Glutamatergic neuron (in vitro differentiated cells): ENCODE data around the gene SLC52A3. TPM values are rescaled to one million over a fixed set of nuclear protein-coding genes. Genes with fewer than 3 reads are reported as not detected.

ENCODE experiments used
- DNase-seq: peaks from one replicate; pipeline ENCODE4 v3.0.0; 2022
- H3K27ac Mint-ChIP-seq: one replicate; pipeline ENCODE4 v1.8.0; 2020; ENCODE audit warnings: mild to moderate bottlenecking, mixed read lengths, inconsistent platforms; ENCODE audit not compliant: unreplicated experiment
- H3K27me3 Mint-ChIP-seq: one replicate; pipeline ENCODE4 v1.8.0; 2020; ENCODE audit warnings: mild to moderate bottlenecking, moderate library complexity, mixed read lengths, inconsistent platforms; ENCODE audit not compliant: unreplicated experiment
- H3K36me3 Mint-ChIP-seq: one replicate; pipeline ENCODE4 v1.8.0; 2020; ENCODE audit warnings: mild to moderate bottlenecking, mixed read lengths, inconsistent platforms; ENCODE audit not compliant: unreplicated experiment
- H3K4me1 Mint-ChIP-seq: one replicate; pipeline ENCODE4 v1.8.0; 2020; ENCODE audit warnings: mild to moderate bottlenecking, low read depth, mixed read lengths, inconsistent platforms; ENCODE audit not compliant: unreplicated experiment
- H3K4me3 Mint-ChIP-seq: one replicate; pipeline ENCODE4 v1.8.0; 2020; ENCODE audit warnings: mild to moderate bottlenecking, mixed read lengths, inconsistent platforms; ENCODE audit not compliant: unreplicated experiment
- H3K9me3 Mint-ChIP-seq: one replicate; pipeline ENCODE4 v1.8.0; 2020; ENCODE audit warnings: mild to moderate bottlenecking, moderate library complexity, mixed read lengths, inconsistent platforms; ENCODE audit not compliant: unreplicated experiment
- total RNA-seq: library from RNA; stranded (reverse); fragmentation: NEBNext Ultra II Directional; extraction: Animal tissue kit (Norgen Biotek cat#: 25700); gene quantifications from one replicate; pipeline ENCODE4 v1.2.1, GENCODE V29; 2021; ENCODE audit not compliant: unreplicated experiment
- TF ChIP-seq, protein P1 (sequence below): fragments of 200-600 bp; sonication (generic); IDR thresholded peaks from one replicate; pipeline ENCODE4 v1.5.0; 2021; ENCODE audit not compliant: partially characterized antibody, unreplicated experiment

Gene SLC52A3
- total RNA-seq, 1 donor from 2014 or later: not detected

DNA sequence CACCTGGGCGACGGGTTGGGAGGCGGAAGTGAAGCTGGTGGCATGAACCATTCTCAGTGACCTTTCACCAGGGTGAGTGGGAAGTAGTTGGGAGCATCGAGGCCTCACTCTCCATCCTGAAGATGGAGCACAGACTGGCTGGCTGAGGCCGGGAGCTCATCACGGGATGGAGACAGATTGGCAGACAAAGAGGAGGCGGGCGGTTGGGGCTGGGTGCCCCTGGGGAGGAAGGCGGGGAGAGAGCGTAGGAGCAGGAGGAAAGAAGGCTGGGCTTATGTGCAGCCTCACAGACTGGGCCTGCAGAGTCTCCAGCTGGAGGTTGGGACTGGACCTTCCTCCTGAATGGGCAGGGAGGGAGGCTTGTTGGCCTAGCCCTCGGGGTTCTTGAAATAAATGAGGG is 48.5 kb downstream of the SLC52A3 start:
- H3K9me3 Mint-ChIP-seq: peaks cover 5% of the 10 kb centered on the region
- TF ChIP-seq, protein P1, sequence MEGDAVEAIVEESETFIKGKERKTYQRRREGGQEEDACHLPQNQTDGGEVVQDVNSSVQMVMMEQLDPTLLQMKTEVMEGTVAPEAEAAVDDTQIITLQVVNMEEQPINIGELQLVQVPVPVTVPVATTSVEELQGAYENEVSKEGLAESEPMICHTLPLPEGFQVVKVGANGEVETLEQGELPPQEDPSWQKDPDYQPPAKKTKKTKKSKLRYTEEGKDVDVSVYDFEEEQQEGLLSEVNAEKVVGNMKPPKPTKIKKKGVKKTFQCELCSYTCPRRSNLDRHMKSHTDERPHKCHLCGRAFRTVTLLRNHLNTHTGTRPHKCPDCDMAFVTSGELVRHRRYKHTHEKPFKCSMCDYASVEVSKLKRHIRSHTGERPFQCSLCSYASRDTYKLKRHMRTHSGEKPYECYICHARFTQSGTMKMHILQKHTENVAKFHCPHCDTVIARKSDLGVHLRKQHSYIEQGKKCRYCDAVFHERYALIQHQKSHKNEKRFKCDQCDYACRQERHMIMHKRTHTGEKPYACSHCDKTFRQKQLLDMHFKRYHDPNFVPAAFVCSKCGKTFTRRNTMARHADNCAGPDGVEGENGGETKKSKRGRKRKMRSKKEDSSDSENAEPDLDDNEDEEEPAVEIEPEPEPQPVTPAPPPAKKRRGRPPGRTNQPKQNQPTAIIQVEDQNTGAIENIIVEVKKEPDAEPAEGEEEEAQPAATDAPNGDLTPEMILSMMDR: no peak
- no peaks in the 10 kb centered on the region for H3K36me3 Mint-ChIP-seq
- peak overlapping the region; percentile 69 for H3K4me3 Mint-ChIP-seq
- peak; percentile 87 for DNase-seq
- peaks cover 20% of the 10 kb centered on the region for H3K4me1 Mint-ChIP-seq
- H3K27me3 Mint-ChIP-seq: peaks cover 23% of the 10 kb centered on the region
- H3K27ac Mint-ChIP-seq: peak overlapping the region; percentile 98

DNA sequence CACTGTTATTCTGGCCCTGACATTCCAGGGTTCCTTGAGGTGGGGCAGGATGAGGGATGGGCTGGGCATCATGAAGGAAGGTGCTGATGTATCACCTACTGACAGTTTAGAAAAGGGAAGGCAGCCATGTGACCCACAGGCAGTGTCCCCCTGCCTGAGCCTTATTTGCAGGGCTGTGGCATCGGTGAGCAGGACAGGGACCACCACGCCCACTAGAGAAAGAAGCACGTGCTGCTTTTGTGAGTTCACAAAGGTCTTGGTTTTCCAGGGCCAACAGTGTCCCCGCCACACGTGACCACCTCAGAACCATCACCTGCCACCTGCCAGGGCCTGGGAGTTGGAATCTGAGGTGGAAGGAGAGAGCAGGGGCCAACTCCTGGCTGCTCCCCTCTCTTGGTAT is 49.2 kb downstream of the SLC52A3 start:
- H3K9me3 Mint-ChIP-seq: peaks cover 5% of the 10 kb centered on the region
- H3K27me3 Mint-ChIP-seq: peaks cover 23% of the 10 kb centered on the region
- DNase-seq: no peak
- no peaks in the 10 kb centered on the region for H3K36me3 Mint-ChIP-seq
- peaks cover 18% of the 10 kb centered on the region for H3K4me1 Mint-ChIP-seq
- TF ChIP-seq, protein P1: no peak
- peak overlapping the region; percentile 98 for H3K27ac Mint-ChIP-seq
- no peak overlapping the region for H3K4me3 Mint-ChIP-seq

DNA sequence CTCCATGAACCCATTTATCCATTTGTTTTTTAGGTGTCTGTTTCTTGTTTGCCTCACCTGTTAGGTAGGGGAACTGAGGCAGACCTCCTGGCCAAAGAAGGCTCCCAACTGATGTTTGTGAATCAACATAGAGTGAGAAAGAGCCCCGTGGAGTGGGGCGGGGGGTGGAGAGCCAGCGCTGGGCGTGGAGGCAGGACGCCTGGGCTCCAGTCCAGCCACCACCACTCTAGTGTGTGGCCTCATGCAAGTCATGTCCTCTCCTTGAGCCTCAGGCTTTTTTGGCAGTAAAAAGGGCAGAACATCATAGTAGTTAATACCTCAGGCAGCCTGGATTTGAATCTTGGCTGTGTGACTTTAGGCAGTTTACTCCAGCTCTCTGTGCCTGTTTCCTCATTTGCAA is 50.5 kb downstream of the SLC52A3 start:
- Mint-ChIP-seq H3K27me3 (peaks cover 15% of the 10 kb centered on the region), H3K4me3 (no peak overlapping the region), H3K4me1 (peaks cover 13% of the 10 kb centered on the region), H3K9me3 (peaks cover 6% of the 10 kb centered on the region), H3K36me3 (peaks cover 6% of the 10 kb centered on the region), H3K27ac (no peak overlapping the region)
- TF ChIP-seq, protein P1: no peak
- no peak for DNase-seq

DNA sequence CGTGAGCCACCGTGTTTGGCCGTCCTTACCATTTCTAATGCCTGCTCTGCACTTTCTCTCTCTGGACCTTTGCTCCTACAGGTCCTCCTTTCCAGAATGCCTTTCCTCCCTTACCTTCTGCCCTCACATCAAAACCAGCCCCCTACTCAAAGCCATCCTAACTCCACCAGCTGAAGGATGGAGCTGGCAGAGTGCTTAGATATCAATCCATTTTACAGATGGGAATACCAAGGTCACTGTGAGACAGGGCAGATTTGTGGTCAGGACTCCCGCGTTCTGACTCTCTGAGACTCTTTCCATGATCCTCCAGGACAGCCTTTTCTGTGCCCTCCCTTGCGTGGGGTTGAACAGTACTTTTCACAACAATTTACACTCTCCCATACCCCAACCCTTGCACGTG is 51.0 kb downstream of the SLC52A3 start:
- Mint-ChIP-seq H3K4me3 (no peak overlapping the region), H3K4me1 (peaks cover 13% of the 10 kb centered on the region), H3K27me3 (peaks cover 15% of the 10 kb centered on the region), H3K9me3 (peaks cover 6% of the 10 kb centered on the region), H3K36me3 (peaks cover 6% of the 10 kb centered on the region), H3K27ac (no peak overlapping the region)
- no peak for DNase-seq
- TF ChIP-seq, protein P1: no peak

DNA sequence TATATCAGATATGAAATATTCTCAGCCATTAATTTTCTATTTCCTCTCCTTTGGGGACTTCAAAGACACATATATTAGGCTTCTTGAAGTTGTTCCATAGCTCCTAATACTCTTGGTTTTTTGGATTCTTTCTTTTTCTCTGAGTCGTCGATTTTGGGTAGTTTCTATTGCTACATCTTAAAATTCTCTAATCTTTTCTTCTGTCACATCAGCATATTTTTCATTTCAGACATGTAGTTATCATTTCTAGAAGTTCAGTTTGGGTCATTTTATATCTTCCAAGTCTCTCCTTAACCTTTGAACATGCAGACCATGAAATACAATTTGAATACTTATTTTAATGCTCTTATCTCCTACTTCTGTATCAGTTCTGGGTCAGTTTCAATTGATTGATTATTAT is 53.8 kb downstream of the SLC52A3 start:
- H3K4me3 Mint-ChIP-seq: no peak overlapping the region
- no peak for DNase-seq
- TF ChIP-seq, protein P1: no peak
- H3K4me1 Mint-ChIP-seq: peaks cover 5% of the 10 kb centered on the region
- H3K27ac Mint-ChIP-seq: no peak overlapping the region
- H3K9me3 Mint-ChIP-seq: peaks cover 6% of the 10 kb centered on the region
- H3K27me3 Mint-ChIP-seq: peaks cover 15% of the 10 kb centered on the region
- H3K36me3 Mint-ChIP-seq: peaks cover 12% of the 10 kb centered on the region
